AG08396 (cell line): Measurements from ENCODE around the gene GSG1.
"Not testable (repeated sequence)": the region's sequence is repeated elsewhere in the genome, so short reads cannot be mapped to it uniquely, and the experiment has no call there.

ENCODE experiments used
- DNase-seq: peaks from one replicate; pipeline ENCODE4 v3.0.0; 2012; ENCODE audit warnings: low spot score, mixed read lengths

GSG1 gene

GRCh38 chr12:13060581-13060980 lies 42.9 kb downstream of the GSG1 start:
- DNase-seq, result no peak

GRCh38 chr12:13053617-13054016 lies 49.9 kb downstream of the GSG1 start:
- not testable (repeated sequence) for DNase-seq

- DNase-seq, result no peak
Measured at GRCh38 chr12:13052421-13052820, 51.0 kb downstream of the GSG1 start.

- peak; percentile 58 for DNase-seq
Measured at GRCh38 chr12:13049816-13050215, 53.7 kb downstream of the GSG1 start.

GRCh38 chr12:13046964-13047363 lies 56.5 kb downstream of the GSG1 start:
- no peak for DNase-seq

GRCh38 chr12:13045816-13046215 lies 57.7 kb downstream of the GSG1 start:
- DNase-seq, result no peak

GRCh38 chr12:13044906-13045299 lies 58.6 kb downstream of the GSG1 start:
- peak; percentile 40 for DNase-seq

GRCh38 chr12:13044002-13044905 lies 59.2 kb downstream of the GSG1 start, which contains the start of gene FAM234B:
FAM234B (plus strand) TSS chr12:13044381; CDS start chr12:13044404, 23 bp downstream.
- DNase-seq, result peak; percentile 94

GRCh38 chr12:13042666-13043230 lies 60.7 kb downstream of the GSG1 start:
- DNase-seq, result no peak

GRCh38 chr12:13041224-13041623 lies 62.2 kb downstream of the GSG1 start:
- DNase-seq, result no peak

- no peak for DNase-seq
Measured at GRCh38 chr12:13039328-13039956, 64.0 kb downstream of the GSG1 start.

GRCh38 chr12:13038491-13039161 lies 64.8 kb downstream of the GSG1 start:
- DNase-seq, result peak; percentile 62

GRCh38 chr12:13036881-13037280 lies 66.6 kb downstream of the GSG1 start:
- no peak for DNase-seq

GRCh38 chr12:13035335-13035734 lies 68.1 kb downstream of the GSG1 start:
- DNase-seq, result not testable (repeated sequence)
